ENCODE measurements around the gene CDH2. TPM values are rescaled to one million over a fixed set of nuclear protein-coding genes. Genes with fewer than 3 reads are reported as not detected.
A peak's percentile ranks its signal among the peaks of the same experiment; 100 is the strongest.

The CDH2 gene
- total RNA-seq, 1 experiment from 2014 or later: 32.5 TPM

DNA sequence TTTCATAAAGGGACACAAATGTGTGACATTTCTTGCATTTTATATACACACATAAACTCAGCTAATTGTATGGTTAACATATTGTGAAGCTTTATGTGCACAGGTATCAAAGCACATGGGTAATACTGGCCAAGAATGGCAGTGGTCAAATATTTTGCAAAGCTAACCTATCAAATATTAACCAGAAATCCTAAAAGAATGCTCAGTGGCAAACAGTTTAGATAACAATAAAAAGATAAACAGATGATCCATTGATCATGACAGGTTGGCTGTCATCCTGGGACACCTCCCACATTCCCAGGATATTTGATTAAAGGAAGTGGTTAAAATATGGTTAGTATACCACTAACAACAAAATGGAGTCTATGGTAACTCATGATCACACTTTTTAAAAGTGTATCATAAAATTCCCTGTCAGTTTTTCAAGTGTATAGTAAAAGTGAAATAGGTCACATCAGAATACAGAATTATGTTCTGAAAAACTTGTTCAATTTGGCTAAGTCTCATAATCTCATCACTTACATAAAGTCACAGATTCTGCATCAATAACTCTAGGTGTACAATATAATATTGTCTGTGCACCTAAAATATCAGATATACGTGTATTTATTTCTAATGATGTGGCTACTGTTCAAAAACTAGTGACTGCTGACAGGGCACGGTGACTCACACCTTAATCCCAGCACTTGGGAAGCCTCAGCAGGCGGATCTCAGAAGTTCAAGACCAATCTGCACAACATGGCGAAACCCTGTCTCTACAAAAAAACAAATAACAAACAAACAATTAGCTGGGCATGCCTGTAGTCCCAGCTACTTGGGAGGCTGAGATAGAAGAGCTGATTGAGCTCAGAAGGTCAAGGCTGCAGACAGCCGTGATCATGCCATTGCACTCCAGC lies 48.9 kb downstream of the CDH2 start:
- DNase-seq (ENCODE audit: low spot score): peak; percentile 45

DNA sequence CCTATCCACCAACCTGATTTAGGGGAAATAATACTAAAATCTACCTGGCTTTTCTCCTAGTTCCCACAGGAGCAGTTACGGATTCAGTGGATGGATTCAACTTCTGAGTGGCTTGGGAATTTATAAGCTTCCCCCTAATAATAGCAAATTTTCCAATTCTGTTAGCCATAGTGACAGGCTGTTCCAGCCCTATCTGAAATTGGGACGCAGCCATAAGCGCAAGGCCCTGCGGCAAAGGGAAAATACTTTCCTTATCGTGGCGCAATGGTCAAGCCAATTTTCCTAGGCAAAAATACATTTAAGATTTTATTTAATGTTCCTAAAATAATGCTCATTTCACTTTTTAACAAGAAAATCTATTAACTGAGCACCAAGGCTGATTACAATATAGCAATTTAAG lies 49.7 kb downstream of the CDH2 start:
- DNase-seq (ENCODE audit: low spot score): no peak

DNA sequence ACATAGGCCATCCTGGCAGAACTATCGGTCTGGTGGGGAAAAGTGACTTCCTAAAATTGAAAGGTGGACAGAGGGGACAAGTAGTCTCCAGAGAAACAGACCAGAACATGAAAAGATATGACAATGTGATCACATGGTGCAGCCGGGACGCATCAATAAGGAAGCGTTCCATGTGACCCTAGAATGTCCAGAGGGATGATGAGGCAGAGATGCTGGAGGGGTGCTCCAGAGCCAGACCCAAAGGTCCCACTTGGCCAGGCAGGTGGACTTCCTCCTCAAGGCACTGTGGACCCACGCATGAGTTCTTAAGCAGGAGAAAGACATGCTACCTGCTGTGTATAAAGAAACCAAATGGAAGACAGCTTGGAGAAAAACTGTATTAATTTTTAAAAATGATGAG lies 50.2 kb downstream of the CDH2 start:
- DNase-seq (ENCODE audit: low spot score): no peak

DNA sequence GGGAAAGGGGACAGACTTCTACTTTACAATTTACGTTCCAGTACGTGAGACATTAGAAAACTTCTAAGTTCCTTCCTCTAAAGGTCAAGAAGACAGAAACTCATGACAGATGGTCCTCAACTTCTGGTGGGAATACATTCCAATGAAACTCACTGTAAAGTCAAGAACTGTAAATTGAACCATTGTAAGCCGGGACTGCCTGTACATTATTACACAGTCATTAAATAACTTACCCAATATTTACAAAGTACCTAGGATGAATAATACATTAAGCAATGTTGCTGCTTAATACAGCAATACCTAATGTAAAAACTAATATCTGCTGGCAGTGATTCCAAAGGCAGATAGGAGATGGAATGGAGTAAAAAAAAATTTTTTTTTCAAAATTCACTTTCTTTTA lies 51.9 kb downstream of the CDH2 start:
- no peak for DNase-seq (ENCODE audit: low spot score)

- no peak for DNase-seq (ENCODE audit: low spot score)
Measured at GRCh38 chr18:28124131-28125029, 52.5 kb downstream of the CDH2 start.

- no peak for DNase-seq (ENCODE audit: low spot score)
Measured at GRCh38 chr18:28123401-28124030, 53.4 kb downstream of the CDH2 start.

DNA sequence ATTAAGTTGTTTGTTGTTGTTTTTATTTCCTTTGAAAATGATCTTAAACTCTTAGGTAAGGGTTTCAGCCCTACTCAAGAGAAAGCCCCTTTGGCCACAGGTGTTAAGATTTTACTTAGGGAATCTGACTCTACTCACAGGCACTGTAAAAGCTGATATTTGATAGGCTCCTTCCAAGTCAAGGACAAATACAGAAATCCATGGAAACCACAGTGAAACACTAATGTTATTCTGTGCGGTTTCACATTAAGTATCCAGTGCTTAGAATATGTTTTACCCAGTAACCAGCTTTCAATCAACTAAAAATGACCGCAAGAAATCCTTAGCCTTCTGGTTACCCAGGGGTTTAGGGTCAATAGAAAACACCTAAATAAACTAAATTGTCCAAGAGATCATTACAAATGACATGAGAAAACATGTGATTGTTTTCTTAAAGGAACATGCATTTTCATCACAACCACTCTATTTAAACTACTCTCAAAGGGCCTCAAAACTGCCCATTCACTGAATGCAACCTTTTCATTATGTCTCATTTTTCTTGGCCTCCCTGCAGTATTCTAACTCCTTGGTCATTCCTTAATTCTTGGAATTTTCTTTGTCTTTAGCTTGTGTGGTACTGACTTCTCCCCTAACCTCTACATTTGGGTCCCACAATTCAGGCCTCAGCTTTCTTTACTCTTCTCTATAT lies 56.0 kb downstream of the CDH2 start:
- DNase-seq (ENCODE audit: low spot score): no peak

DNA sequence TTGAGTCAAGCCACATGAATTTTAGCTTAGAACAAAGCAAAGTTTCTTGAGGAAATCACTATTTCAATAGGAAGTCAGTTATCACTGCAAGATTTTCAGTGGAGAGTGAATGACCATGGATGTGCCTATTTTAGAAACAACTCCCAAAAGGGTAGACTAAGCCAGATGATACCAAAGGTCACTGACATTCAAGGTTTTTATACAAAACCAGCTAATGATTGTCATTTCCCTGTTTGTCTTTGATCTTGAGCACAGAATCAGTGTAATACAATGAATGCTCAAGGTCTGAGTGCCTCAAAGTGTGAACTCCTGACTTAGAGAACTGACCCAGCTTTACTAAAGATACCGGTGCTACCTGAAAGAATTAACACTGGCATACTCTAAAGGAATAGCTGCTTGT lies 60.5 kb downstream of the CDH2 start:
- DNase-seq (ENCODE audit: low spot score): no peak

- DNase-seq (ENCODE audit: low spot score): peak; percentile 72
Measured at GRCh38 chr18:28115149-28115550, 61.8 kb downstream of the CDH2 start.

GRCh38 chr18:28114472-28114871 lies 62.5 kb downstream of the CDH2 start:
- no peak for DNase-seq (ENCODE audit: low spot score)

- no peak for DNase-seq (ENCODE audit: low spot score)
Measured at GRCh38 chr18:28113271-28114029, 63.5 kb downstream of the CDH2 start.

GRCh38 chr18:28112056-28112470 lies 64.9 kb downstream of the CDH2 start:
- no peak for DNase-seq (ENCODE audit: low spot score)

DNA sequence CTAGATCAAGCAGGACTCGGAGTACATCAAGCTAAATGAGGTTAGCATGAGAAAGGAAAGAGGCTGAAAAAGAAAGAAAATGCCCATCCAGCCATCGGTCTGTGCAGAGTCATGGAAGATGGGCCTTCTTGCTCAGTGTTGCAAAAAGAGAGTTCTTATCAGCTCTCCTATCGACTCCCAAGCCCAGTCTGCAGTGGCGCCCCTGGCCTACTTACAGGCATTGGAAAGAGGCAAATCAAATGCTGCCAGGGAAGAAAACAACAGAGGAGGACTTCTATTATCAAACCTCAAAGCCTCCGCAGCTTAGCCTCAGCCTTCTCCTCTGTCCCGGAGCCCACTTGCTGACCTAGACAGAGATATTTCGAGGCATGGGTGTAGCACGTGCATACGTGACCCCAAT lies 66.0 kb downstream of the CDH2 start:
- no peak for DNase-seq (ENCODE audit: low spot score)

DNA sequence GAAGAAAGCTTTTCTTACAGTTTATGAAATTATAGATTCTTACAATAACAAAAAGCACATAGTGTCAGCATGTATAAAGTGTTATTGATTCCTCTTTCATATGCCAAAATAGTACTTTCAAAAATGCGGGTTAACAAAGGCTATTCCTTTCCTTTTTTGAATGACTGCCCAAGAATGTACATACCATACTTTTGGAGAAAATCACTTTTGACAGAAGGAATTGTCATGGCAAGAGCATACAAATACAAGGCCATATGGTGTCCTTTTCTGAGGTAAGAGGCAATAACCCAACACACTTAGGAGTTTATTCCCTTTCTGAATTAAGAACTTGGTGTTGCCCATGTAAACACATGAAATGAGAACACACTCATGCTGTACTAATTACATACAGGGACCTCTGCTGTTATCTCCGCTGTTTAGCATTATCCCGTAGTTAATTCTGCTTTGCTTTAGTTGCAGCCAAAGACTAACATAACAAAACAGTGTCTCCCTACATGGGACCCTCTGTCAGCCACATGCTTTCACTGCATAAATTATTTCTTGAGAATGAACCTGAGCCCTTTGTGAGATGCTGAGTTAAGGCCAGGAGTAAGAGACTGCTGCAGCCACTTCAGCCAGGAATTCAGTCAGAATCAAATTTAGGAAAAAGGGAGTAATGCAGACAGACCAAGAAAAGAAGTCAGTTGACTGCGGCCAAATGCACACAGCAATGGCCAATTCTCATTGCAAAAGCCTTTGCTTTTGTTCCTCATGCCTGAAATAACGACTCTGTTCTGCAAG lies 67.0 kb downstream of the CDH2 start:
- no peak for DNase-seq (ENCODE audit: low spot score)

DNA sequence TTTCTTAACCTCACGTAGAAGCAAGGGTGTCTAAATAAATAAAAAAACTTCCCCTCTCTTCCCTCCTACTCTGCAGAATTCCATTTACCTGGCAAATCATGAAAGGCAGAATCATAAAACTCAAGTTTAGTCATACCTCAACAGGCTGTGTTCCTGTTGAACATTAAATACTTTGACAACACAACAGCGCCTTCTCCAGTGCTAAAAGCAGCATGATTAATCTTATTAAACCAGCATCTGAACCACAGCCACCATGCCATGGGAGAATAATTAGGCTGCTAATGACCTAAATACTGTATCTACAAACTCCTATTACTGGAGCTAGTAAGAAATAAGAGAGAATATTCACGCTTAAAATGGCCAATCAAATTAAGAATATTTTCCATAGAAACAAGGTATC lies 68.1 kb downstream of the CDH2 start:
- no peak for DNase-seq (ENCODE audit: low spot score)

GRCh38 chr18:28108254-28108653 lies 68.7 kb downstream of the CDH2 start:
- no peak for DNase-seq (ENCODE audit: low spot score)

- no peak for DNase-seq (ENCODE audit: low spot score)
Measured at GRCh38 chr18:28099237-28099636, 77.7 kb downstream of the CDH2 start.

DNA sequence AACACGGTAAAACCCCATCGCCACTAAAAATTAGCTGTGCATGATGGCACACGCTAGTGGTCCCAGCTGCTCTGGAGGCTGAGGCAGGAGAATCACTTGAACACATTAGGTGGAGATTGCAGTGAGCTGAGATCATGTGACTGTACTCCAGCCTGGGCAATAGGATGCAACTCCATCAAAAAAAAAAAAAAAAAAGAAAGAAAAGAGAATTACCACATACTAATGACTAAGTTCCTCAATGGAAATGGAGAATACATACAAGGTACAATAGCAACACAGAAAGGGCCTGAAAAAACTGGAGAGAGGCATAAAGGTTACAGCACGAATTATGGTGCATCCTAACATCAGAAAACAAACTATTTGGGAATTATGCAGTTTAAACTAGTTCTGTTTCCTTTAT lies 81.3 kb downstream of the CDH2 start:
- no peak for DNase-seq (ENCODE audit: low spot score)

GRCh38 chr18:28095041-28095440 lies 81.9 kb downstream of the CDH2 start:
- DNase-seq (ENCODE audit: low spot score): no peak

- no peak for DNase-seq (ENCODE audit: low spot score)
Measured at GRCh38 chr18:28091197-28091596, 85.7 kb downstream of the CDH2 start.

Measured in H4 (cell line).